Mesenchymal stem cell (in vitro differentiated cells and primary cell): ENCODE measurements around the gene TLE3.

Experiments used
- DNase-seq: peaks from one replicate; pipeline ENCODE4 v3.0.0-alpha.2; 2013
- H2AFZ ChIP-seq: one replicate; pipeline ENCODE4 v1.6.1; 2013; ENCODE audit warnings: low read depth, mild to moderate bottlenecking, control low read depth, inconsistent platforms, low read length, moderate library complexity
- H2AK5ac ChIP-seq: 2 replicates; pipeline ENCODE4 v1.6.1; 2013; ENCODE audit warnings: low read length, moderate library complexity, mild to moderate bottlenecking, inconsistent platforms; ENCODE audit not compliant: severe bottlenecking
- H2BK120ac ChIP-seq: one replicate; pipeline ENCODE4 v1.6.1; 2013; ENCODE audit warnings: low read depth, mild to moderate bottlenecking, inconsistent platforms, low read length, moderate library complexity
- H2BK12ac ChIP-seq, 2 experiments: one replicate each; pipeline ENCODE4 v1.6.1; 2013; ENCODE audit warnings: inconsistent platforms in 2 of 2, low read length in 2 of 2, mild to moderate bottlenecking in 2 of 2, moderate library complexity in 2 of 2, control low read depth in 1 of 2
- H2BK15ac ChIP-seq: one replicate; pipeline ENCODE4 v1.6.1; 2013; ENCODE audit warnings: mild to moderate bottlenecking, low read depth, inconsistent platforms; ENCODE audit not compliant: poor library complexity, severe bottlenecking
- H2BK5ac ChIP-seq: 2 replicates; pipeline ENCODE4 v1.6.1; 2013; ENCODE audit warnings: low read depth, mild to moderate bottlenecking, low read length, control low read depth, inconsistent platforms; ENCODE audit not compliant: poor library complexity, severe bottlenecking
- H3K14ac ChIP-seq, 2 experiments: one replicate each; pipeline ENCODE4 v1.6.1; 2013; ENCODE audit warnings: inconsistent platforms in 2 of 2, low read length in 2 of 2, control low read depth in 1 of 2, mild to moderate bottlenecking in 1 of 2, moderate library complexity in 1 of 2
- H3K18ac ChIP-seq, 2 experiments: one replicate each; pipeline ENCODE4 v1.6.1; 2013; ENCODE audit warnings: inconsistent platforms in 2 of 2, low read length in 2 of 2, control low read depth in 1 of 2, low read depth in 1 of 2, mild to moderate bottlenecking in 1 of 2
- H3K23ac ChIP-seq, 2 experiments: one replicate each; pipeline ENCODE4 v1.6.1; 2013; ENCODE audit warnings: inconsistent platforms in 2 of 2, low read length in 2 of 2, mild to moderate bottlenecking in 2 of 2, moderate library complexity in 2 of 2, control low read depth in 1 of 2
- H3K27ac ChIP-seq: 2 replicates; pipeline ENCODE4 v1.5.1; 2013; ENCODE audit warnings: mild to moderate bottlenecking, moderate library complexity, low read length, control low read depth, inconsistent platforms; ENCODE audit not compliant: poor library complexity, severe bottlenecking
- H3K27me3 ChIP-seq, 2 experiments: 2 replicates each; pipeline versions ENCODE4 v1.6.1 to v1.7.0; 2013; ENCODE audit warnings: low read length in 2 of 2, mild to moderate bottlenecking in 2 of 2, moderate library complexity in 2 of 2, control low read depth in 1 of 2, inconsistent platforms in 1 of 2; ENCODE audit not compliant: control insufficient read depth in 1 of 2, insufficient read depth in 1 of 2
- H3K36me3 ChIP-seq, 2 experiments: 2 replicates each; pipeline versions ENCODE4 v1.6.1 to v1.7.0; 2013; ENCODE audit warnings: low read length in 2 of 2, control low read depth in 1 of 2, inconsistent platforms in 1 of 2, low read depth in 1 of 2, mild to moderate bottlenecking in 1 of 2; ENCODE audit not compliant: insufficient read depth in 2 of 2, control insufficient read depth in 1 of 2
- H3K4ac ChIP-seq, 2 experiments: one replicate each; pipeline ENCODE4 v1.6.1; 2013; ENCODE audit warnings: inconsistent platforms in 2 of 2, low read length in 2 of 2, mild to moderate bottlenecking in 2 of 2, moderate library complexity in 2 of 2, control low read depth in 1 of 2, low read depth in 1 of 2
- H3K4me1 ChIP-seq: 2 replicates; pipeline ENCODE4 v1.6.1; 2013; ENCODE audit warnings: low read depth, low read length, control low read depth; ENCODE audit not compliant: control insufficient read depth, insufficient read depth
- H3K4me2 ChIP-seq: 2 replicates; pipeline ENCODE4 v1.6.1; 2013; ENCODE audit warnings: low read length, mild to moderate bottlenecking, inconsistent platforms; ENCODE audit not compliant: poor library complexity, severe bottlenecking
- H3K4me3 ChIP-seq, 2 experiments: 2 replicates each; pipeline versions ENCODE4 v1.5.1 to v1.7.0; 2013; ENCODE audit warnings: low read length in 2 of 2, mild to moderate bottlenecking in 2 of 2, control low read depth in 1 of 2, low read depth in 1 of 2; ENCODE audit not compliant: insufficient read depth in 1 of 2
- H3K79me1 ChIP-seq: replicated peaks from 2 replicates; pipeline ENCODE4 v1.6.1; 2013; ENCODE audit warnings: mild to moderate bottlenecking, control low read depth, low read length, inconsistent platforms; ENCODE audit not compliant: poor library complexity, severe bottlenecking
- H3K9ac ChIP-seq: 2 replicates; pipeline ENCODE4 v1.7.0; 2013; ENCODE audit warnings: mild to moderate bottlenecking, low read length, moderate library complexity
- H3K9me3 ChIP-seq: 2 replicates; pipeline ENCODE4 v1.7.0; 2013; ENCODE audit warnings: mild to moderate bottlenecking, low read length; ENCODE audit not compliant: control insufficient read depth
- H4K8ac ChIP-seq: one replicate; pipeline ENCODE4 v1.6.1; 2013; ENCODE audit warnings: inconsistent platforms, mild to moderate bottlenecking, low read length, moderate library complexity
- H4K91ac ChIP-seq: one replicate; pipeline ENCODE4 v1.6.1; 2013; ENCODE audit warnings: mild to moderate bottlenecking, low read length, inconsistent platforms
- WGBS: methylation state at CpG from one replicate; pipeline ENCODE4 v1.1.7; 2013; ENCODE audit warnings: mixed read lengths; 5-methylcytosine and 5-hydroxymethylcytosine counted together

The TLE3 gene

DNA sequence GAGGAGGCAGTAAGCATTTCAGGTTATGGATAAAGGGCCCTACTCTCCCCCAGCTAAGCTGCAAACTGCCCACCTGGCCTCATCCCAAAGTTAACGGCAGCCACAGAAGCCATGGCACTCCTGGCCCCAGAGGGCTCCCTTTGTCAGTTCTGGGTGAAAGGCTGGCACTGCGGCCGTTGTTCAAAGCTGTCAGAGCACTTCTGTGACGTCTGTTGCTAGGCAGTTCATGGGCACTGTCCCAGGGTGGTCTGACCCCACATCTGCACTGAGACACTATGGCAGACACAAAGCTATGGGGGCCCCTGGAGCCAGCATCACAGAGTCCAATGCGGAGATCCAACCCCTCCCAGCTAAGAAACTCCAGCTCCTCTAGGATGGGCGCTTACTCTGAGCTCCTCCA, 30.0 kb downstream of the TLE3 start:
- DNase-seq = no peak
- no peak overlapping the region for H3K23ac ChIP-seq
- H3K4me3 ChIP-seq = no peak overlapping the region
- H2AFZ ChIP-seq = no peak overlapping the region
- H3K9me3 ChIP-seq = no peaks in the 10 kb centered on the region
- no peak overlapping the region for H4K8ac ChIP-seq
- no peak overlapping the region for H2BK5ac ChIP-seq
- 98% methylated on average over 4 of the region's 6 CpGs for WGBS
- H3K18ac ChIP-seq = no peak overlapping the region
- no peak overlapping the region for H3K9ac ChIP-seq
- no peak overlapping the region for H3K14ac ChIP-seq
- no peak overlapping the region for H2BK12ac ChIP-seq
- H3K4me1 ChIP-seq = peaks cover 16% of the 10 kb centered on the region
- H3K27me3 ChIP-seq = no peaks in the 10 kb centered on the region
- no peak overlapping the region for H2BK120ac ChIP-seq
- peaks cover 31% of the 10 kb centered on the region for H3K79me1 ChIP-seq
- H3K4me2 ChIP-seq = no peak overlapping the region
- H3K4ac ChIP-seq = no peak overlapping the region
- H2BK15ac ChIP-seq = no peak overlapping the region
- H4K91ac ChIP-seq = no peak overlapping the region
- peaks cover 68 to 79% of the 10 kb centered on the region in 2 experiments for H3K36me3 ChIP-seq
- no peak overlapping the region for H3K27ac ChIP-seq
- H2AK5ac ChIP-seq = no peak overlapping the region

DNA sequence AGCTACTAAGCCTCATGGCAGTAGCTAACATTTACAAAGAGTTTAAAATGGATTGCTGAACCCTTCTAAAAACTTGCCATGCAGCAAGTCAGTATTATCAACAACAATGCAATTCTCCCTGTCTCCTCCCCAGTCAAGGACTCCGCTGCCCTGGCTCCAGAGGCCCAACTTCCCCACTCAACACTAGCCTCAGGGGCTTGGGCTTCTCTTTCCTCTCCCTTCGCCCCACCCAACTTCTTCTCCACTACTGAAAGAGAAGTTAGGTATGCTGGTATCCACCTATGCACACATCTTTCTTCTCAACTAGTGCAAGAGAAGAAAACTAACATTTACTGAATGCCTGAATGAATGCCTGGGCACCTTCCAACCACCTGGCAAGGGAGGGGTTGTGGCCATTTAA, 30.7 kb downstream of the TLE3 start:
- Histone ChIP-seq H3K4me3 (no peak overlapping the region), H3K4ac (no peak overlapping the region), H3K36me3 (peaks cover 71 to 77% of the 10 kb centered on the region in 2 experiments), H2AFZ (no peak overlapping the region), H3K4me2 (no peak overlapping the region), H3K23ac (no peak overlapping the region), H2AK5ac (no peak overlapping the region), H4K8ac (no peak overlapping the region), H2BK15ac (no peak overlapping the region), H3K27ac (no peak overlapping the region), H2BK5ac (no peak overlapping the region), H4K91ac (no peak overlapping the region), H2BK12ac (no peak overlapping the region), H3K4me1 (peaks cover 17% of the 10 kb centered on the region), H3K9me3 (no peaks in the 10 kb centered on the region), H3K14ac (no peak overlapping the region), H3K9ac (peak overlapping the region; percentile 9), H3K27me3 (no peaks in the 10 kb centered on the region), H3K18ac (no peak overlapping the region), H2BK120ac (no peak overlapping the region), H3K79me1 (peaks cover 32% of the 10 kb centered on the region)
- 100% methylated on average over 2 of the region's 2 CpGs for WGBS
- no peak for DNase-seq

DNA sequence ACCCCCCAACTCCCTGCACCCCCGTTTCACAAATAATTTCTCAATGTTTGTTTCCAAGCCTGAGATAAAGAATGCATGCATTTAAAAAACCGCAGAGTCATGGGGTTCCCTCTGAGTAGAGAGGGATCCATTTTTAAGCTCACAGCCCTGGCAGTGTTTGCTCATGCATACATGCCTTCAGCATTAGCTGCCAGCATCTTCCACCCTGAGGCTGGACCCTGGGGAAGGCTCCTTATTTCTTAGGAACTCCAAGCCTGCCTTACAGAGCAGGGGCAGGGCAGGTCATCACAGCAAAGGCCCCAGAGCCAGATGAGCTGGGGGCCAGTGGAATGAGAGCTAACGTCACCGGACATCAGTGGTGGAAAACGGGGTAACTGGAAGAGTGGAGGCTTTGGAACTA, 31.3 kb downstream of the TLE3 start:
- Histone ChIP-seq H2AK5ac (no peak overlapping the region), H3K14ac (no peak overlapping the region), H3K4me2 (no peak overlapping the region), H3K4me1 (peaks cover 18% of the 10 kb centered on the region), H3K79me1 (peaks cover 32% of the 10 kb centered on the region), H2BK15ac (no peak overlapping the region), H2BK5ac (no peak overlapping the region), H4K8ac (no peak overlapping the region), H4K91ac (no peak overlapping the region), H3K36me3 (peaks cover 71 to 77% of the 10 kb centered on the region in 2 experiments), H3K18ac (no peak overlapping the region), H3K23ac (no peak overlapping the region), H2BK12ac (no peak overlapping the region), H3K4me3 (no peak overlapping the region), H3K27me3 (no peaks in the 10 kb centered on the region), H3K9ac (peak overlapping the region; percentile 51), H3K4ac (no peak overlapping the region), H2BK120ac (no peak overlapping the region), H3K9me3 (no peaks in the 10 kb centered on the region), H2AFZ (no peak overlapping the region), H3K27ac (no peak overlapping the region)
- 93% methylated on average over 5 of the region's 5 CpGs for WGBS
- no peak for DNase-seq

DNA sequence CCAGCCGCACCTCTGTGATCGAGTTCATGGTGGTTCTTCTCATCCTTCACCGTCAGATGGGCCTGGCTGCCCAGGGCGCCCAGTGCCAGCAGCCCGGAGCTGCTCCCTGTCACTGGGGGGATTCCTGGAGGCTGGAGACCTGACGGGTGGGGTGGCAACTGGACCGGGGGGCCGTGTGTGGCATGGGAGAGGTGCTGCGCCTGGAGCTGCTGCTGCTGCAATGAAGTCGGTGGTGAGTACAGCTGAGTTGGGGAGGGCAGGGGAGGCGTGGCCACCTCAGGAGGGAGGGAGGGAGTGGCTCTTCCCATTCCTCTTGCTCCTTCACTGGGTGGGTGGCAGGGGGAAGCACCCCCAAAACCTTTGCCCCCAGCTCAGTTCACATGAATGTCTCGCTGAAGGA, 31.7 kb downstream of the TLE3 start:
- Histone ChIP-seq H3K9me3 (no peaks in the 10 kb centered on the region), H2AK5ac (no peak overlapping the region), H4K91ac (no peak overlapping the region), H3K4ac (no peak overlapping the region), H2BK120ac (no peak overlapping the region), H3K27me3 (no peaks in the 10 kb centered on the region), H2BK5ac (no peak overlapping the region), H3K36me3 (peaks cover 72 to 77% of the 10 kb centered on the region in 2 experiments), H2BK12ac (no peak overlapping the region), H4K8ac (no peak overlapping the region), H3K18ac (no peak overlapping the region), H3K4me2 (no peak overlapping the region), H3K4me3 (no peak overlapping the region), H3K27ac (no peak overlapping the region), H3K79me1 (peaks cover 32% of the 10 kb centered on the region), H2AFZ (no peak overlapping the region), H3K23ac (no peak overlapping the region), H3K14ac (no peak overlapping the region), H3K9ac (peak overlapping the region; percentile 51), H2BK15ac (no peak overlapping the region), H3K4me1 (peaks cover 21% of the 10 kb centered on the region)
- no peak for DNase-seq
- WGBS = 92% methylated on average over 9 of the region's 12 CpGs
